ENCODE data around the gene PRDX5. TPM values are rescaled to one million over a fixed set of nuclear protein-coding genes. Genes with fewer than 3 reads are reported as not detected.

Gene PRDX5
- total and polyA plus RNA-seq, 9 of the 15 experiments (the other 6 are each of a cell fraction or from before 2014, with no cell fraction given): 40.8 to 327 (median 204) TPM

- H3K9ac ChIP-seq (ENCODE audit: insufficient read depth in 1 of 2, low read depth in 2 of 2, low read length in 2 of 2): peak overlapping the region in 1 of 2 experiments; percentile 26; a peak in 2 of 4 replicates
- no peak overlapping the region for H2AFZ ChIP-seq (ENCODE audit: low read depth, low read length)
- H3K79me2 ChIP-seq (ENCODE audit: control insufficient read depth, insufficient read depth, low read length): no peaks in the 10 kb centered on the region
- intact Hi-C loops (cut with micrococcal nuclease): no loop called here
- TF ChIP-seq THRB (CRISPR knock-in tag; conservative IDR thresholded peaks at IDR 0.05) (no peak), ZBTB11 (CRISPR knock-in tag; IDR thresholded peaks at IDR 0.05) (no peak), EGR1 (conservative IDR thresholded peaks at IDR 0.05) (0 out of 2 replicates have a peak, but pooled peaks have one; percentile 12), MAFG (tag; conservative IDR thresholded peaks at IDR 0.05) (no peak), LCOR (CRISPR knock-in tag; IDR thresholded peaks at IDR 0.05) (no peak), RFX7 (CRISPR knock-in tag; IDR thresholded peaks at IDR 0.05) (no peak), ZNF436 (CRISPR knock-in tag; IDR thresholded peaks at IDR 0.05) (no peak)
- H3K4me1 ChIP-seq (replicated peaks in 1 of 2; ENCODE audit: control insufficient read depth in 2 of 2, insufficient read depth in 2 of 2, low read length in 2 of 2): peaks cover 0 to 42% of the 10 kb centered on the region in 2 experiments; a peak in 2 of 5 replicates
- DNase-seq (ENCODE audit: extremely low read depth in 1 of 4, low spot score in 3 of 4): no peak
- H3K27ac ChIP-seq (ENCODE audit: extremely low read depth, low read depth, low read length): no peak overlapping the region
- in situ Hi-C loops (cut with MboI): no loop called here
- H4K20me1 ChIP-seq (replicated peaks; ENCODE audit: control insufficient read depth, insufficient read depth, low read length): no peaks in the 10 kb centered on the region; the same call in 1 of the 2 replicates
- H3K4me3 ChIP-seq: no peak overlapping the region
- no peaks in the 10 kb centered on the region for H3K9me1 ChIP-seq (ENCODE audit: control insufficient read depth, insufficient read depth, low read length)
- ChIA-PET POLR2A (interaction anchor here (0.6 kb wide), 1 partner anchor 143 kb away, joined by 4 read pairs; no protein-coding TSS in a partner anchor), CTCF (ENCODE audit: low intra/inter-chr PET ratio) (no interaction called here)
- no TSS peak for BruUV-seq (replicated peaks)
- peaks cover 40 to 57% of the 10 kb centered on the region in 2 experiments; a peak in 4 of 5 replicates for H3K27me3 ChIP-seq (ENCODE audit: control insufficient read depth in 2 of 2, insufficient read depth in 2 of 2, low read length in 2 of 2)
- no peak for FAIRE-seq
- H3K4me2 ChIP-seq (ENCODE audit: insufficient read depth, low read length): no peak overlapping the region
- WGBS (ENCODE audit: insufficient coverage, low coverage, missing lambda C conversion rate): 18% methylated on average over 23 of the region's 42 CpGs
- no peak; the same call in 2 of the 3 replicates for ATAC-seq
- H3K36me3 ChIP-seq (ENCODE audit: control insufficient read depth, insufficient read depth, low read length): no peaks in the 10 kb centered on the region
- no peaks in the 10 kb centered on the region for H3K9me3 ChIP-seq (replicated peaks; ENCODE audit: control insufficient read depth, insufficient read depth, low read depth, low read length)
These were observed 25.3 kb upstream of the PRDX5 start for GRCh38 chr11:64292460-64293254.
